GM11168 (cell line): ENCODE data around the gene TRMO.

Experiments
- in situ Hi-C: fragments of 300-500 bp; cut with MboI; formaldehyde crosslinking; loops from one replicate; pipeline ENCODE4 v1.12.0; 2022; ENCODE audit warnings: low sequenced_read_pairs; ENCODE audit not compliant: unreplicated experiment

TRMO gene

GRCh38 chr9:97866300-97866699 is 56.0 kb downstream of the TRMO start:
- in situ Hi-C loops: no loop called here

DNA sequence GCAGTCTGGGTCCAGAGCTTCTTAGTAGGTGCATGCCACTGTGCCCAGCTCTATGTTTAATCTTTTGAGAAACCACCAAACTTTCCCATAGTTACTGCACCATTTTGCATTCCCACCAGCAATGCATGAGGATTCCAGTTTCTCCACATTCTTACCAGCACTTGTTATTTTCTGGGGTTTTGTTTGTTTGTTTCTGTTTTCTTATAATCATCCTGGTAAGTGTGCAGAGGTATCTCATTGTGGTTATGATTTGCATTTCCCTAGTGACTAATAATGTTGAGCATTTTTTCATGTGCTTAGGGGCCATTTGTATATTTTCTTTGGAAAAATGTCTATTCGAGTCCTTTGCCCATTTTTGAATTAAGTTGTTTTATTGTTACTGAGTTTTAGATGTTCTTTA is 57.9 kb downstream of the TRMO start:
- in situ Hi-C loops: no loop called here

GRCh38 chr9:97863314-97863713 is 59.0 kb downstream of the TRMO start:
- in situ Hi-C loops: no loop called here

DNA sequence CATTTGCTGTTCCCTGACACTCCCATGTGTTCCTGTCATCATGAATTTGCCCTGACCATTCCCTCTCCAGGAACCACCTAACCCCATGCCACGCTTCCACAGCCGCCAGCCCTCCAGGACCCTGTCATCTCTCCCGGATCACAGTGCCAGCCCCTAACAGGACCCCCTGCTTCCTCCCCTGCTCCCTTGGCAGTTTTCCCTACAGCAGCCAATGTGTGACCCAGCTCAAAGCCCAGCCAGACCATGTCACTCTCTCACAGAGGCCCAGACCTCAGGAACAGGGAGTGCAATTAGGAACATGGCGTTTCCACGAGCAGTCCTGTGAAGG is 61.2 kb downstream of the TRMO start:
- in situ Hi-C loops: no loop called here

DNA sequence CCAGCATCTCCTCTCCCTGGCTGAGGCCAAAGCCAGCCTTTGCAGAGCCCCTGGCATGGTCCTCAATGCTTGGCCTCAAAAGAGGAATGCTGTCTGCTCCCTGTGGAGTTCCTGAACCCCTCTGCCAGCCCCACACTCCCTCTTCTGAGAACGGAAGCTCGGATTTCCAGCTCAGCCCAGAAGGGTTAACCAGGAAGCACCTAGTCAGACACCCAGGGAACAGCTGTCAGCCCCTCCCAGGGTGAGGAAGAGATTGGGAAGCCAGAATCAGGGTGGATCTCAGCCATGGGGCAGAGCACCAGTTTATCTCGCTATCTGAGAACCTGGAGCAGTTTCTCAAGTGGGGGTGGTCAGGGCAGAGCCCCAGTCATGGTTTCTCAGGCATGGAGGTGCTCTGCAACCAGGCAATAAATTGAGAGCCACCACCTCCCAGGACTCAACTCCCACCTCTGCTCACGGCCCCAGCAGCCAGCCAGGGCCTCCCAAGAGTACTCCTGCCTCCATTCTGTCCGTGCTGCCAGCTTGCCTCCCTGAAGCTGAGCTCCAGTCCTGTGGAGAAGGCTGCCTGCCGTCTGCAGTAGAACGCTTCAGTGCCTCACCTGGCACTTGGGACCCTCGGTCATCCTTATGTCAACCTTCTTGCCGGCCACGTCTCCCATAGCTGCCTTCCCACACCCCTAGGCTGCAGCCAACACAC is 61.7 kb downstream of the TRMO start:
- in situ Hi-C loops: no loop called here

- in situ Hi-C loops: no loop called here
These were observed 63.0 kb downstream of the TRMO start for GRCh38 chr9:97859346-97859745.

- in situ Hi-C loops: no loop called here
These were observed 63.5 kb downstream of the TRMO start for GRCh38 chr9:97858826-97859225.

DNA sequence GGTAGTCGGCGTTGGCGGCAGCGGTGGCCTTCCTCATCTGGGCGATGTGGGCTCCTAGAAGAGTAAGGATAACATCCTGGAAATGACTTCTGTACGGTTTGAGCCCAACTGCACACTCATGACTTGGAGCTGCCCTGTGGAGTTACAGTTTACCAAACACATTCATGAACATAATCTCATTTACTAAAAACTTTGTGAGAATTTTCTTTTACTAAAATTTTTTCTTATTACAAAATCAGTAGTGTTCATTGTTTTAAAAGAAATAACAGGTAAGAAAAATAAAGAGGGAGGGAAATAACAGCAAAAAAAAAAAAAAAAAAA is 63.9 kb downstream of the TRMO start:
- in situ Hi-C loops: no loop called here

DNA sequence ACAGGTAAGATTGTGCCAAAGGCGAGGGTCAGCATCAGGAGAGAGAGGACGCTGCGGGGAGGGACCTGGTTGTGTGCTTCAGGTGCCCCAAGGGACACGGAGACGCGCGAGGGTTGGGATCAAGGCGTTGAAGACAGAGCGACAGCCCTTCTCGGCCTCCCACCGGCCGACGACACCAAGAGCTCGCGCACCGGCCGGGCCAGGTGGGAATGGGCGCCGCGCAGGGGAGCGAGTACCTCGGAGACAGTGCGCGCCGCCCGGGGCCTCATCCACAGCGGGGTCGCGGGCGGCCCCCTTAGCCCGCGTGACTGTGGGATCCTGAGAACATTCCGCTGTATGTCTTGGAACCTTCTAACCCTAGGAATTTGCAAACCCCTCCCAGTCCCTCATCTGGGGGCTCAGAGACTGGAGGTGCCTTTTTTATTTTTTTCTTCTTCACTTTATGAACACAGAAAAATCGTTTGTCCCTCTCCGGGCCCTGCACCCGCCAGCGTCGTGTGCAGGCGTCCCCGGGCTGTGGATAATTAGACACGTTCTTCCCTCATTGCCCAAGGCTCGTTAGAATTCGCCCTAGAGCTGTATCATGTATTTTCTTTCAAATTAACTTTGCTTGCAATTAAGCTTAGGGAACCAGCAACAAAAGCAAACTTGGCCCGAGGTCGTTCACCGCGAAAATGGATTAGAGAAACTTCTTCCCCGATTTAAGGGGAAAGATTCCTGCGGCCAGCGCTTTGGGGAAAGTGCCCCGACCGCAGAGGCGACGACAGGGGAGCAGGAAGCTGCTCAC is 64.5 kb downstream of the TRMO start:
- in situ Hi-C loops: no loop called here

DNA sequence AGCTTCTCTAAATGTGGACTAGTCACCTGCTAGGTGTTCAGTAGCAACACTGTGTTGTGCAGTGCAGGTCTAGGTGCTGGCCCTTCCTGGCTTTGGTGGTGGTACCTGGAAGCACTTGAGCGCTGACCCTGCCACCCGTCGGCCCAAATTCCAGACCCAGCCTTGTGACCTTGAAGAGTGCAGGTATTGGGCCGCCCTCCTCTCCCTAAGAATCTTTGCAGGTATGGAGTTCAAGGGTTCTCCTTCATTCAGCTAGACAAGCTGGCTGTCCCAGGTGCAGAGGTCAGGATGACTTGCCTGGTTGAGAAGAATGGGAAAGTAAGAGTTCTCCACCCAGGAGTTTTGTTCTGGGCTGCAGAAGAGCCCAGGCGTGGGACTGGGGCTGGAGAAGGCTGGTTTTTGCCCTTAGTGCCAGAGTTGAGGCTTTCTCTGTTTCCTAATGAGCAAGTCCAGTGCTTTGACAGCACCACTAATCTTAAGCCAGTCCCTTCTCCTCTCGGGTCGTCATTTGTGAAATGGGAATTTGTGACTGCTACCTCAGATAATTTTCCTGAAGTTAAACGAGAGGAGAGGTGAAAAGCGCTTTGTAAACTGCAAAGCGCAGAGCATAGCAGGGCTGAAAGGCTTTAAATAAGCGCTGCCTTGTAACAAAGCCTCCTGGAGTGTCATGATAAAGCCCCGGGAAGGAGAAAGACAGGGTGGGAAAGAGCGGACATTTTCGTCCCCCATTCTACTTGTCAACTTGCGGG is 65.3 kb downstream of the TRMO start:
- in situ Hi-C loops: no loop called here

DNA sequence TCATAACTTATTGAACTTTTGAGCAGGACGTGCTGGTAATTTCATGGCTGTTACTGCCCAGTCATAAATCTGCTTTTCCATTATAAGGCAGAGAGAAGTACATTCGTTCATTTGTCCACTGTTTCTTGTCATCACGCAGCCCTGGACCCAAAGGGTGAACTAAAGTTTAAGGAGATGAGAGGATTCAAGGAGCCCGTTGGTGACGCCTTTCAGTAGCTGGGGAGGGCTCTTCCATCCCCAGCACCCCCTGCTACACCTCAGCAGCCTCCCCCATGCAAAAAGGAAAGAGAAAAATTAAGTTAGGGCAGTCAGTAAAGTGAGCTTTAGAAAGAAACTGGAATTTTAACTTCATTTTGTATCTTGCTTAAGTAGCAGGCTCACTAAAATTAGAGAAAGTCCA is 66.4 kb downstream of the TRMO start:
- in situ Hi-C loops: no loop called here

GRCh38 chr9:97855486-97855875 is 66.8 kb downstream of the TRMO start:
- in situ Hi-C loops: no loop called here

DNA sequence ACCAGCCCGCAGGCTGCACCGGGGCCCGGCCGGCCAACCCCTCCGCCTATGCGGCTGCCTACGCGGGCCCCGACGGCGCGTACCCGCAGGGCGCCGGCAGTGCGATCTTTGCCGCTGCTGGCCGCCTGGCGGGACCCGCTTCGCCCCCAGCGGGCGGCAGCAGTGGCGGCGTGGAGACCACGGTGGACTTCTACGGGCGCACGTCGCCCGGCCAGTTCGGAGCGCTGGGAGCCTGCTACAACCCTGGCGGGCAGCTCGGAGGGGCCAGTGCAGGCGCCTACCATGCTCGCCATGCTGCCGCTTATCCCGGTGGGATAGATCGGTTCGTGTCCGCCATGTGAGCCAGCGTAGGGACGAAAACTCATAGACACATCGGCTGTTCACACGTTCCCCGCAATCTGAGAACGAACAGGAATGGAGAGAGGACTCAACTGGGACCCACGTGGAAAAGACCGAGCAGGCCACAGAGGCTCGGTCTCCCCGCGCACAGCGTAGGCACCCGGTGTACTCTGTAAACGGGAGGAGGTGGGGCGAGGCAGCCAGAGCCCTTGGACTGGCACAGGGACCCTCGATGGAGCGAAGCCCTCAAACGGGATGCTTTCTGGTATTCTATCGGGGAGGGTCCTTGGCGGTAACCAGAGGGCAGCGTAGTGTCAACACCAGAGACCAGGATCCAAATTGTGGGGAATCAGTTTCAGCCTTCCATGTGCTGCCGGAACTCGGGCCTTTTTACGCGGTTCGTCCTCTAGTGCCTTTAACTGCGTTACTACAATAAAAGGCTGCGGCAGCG is 67.4 kb downstream of the TRMO start:
- in situ Hi-C loops: no loop called here
